ENCODE measurements around the gene ADD3. TPM values are rescaled to one million over a fixed set of nuclear protein-coding genes. Genes with fewer than 3 reads are reported as not detected.

ADD3 gene
- total RNA-seq, 1 experiment from 2014 or later, result 148 TPM

- no peak for DNase-seq (ENCODE audit: low read depth)
Observed at GRCh38 chr10:110003524-110003885, 4.3 kb upstream of the ADD3 start.

GRCh38 chr10:110005719-110006118, 2.1 kb upstream of the ADD3 start:
- peak; percentile 81 for DNase-seq (ENCODE audit: low read depth)

DNA sequence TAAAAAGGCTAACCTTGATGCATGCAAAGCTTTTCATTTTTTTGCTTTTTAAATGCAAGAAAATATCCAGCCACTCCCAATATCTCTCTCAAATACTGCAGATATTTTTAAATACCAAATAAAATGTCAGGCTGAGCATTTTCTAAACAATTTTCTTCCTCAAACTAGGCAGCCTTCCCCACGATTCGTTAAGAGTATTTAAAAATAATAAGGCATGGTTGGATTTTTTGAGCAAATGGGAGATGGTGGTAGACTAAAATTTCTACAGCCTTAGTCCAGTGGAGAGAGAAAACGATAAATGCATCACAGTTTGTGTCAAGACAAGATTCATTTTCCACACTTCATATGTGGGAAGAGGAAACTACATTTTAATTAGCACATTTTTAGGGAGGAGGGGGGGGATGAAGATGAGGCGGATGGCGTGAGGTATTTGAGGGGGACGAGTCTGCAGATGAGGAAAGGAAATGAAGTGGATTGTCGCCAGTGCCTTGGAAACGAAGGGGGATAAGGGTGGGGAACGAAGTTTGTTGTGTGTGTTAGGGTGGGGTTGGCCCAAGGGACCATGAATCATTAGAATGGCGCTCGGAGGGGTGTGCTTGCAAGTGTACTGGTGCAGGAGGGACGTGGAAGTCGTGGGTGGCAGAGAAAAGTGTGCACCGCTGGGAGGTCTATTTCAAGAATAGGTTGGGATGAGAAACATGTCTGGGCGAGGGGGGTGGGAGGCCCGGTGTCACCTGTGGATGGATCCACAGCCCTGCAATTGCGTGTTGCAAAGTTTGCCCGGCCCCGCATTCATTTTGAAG, 1.2 kb upstream of the ADD3 start:
- DNase-seq (ENCODE audit: low read depth), result peak; percentile 81

GRCh38 chr10:110007161-110007700, 553 bp upstream of the ADD3 start:
- peak; percentile 57 for DNase-seq (ENCODE audit: low read depth)

GRCh38 chr10:110008518-110009339, 945 bp downstream of the ADD3 start:
- no peak for DNase-seq (ENCODE audit: low read depth)

GRCh38 chr10:110009736-110010475, 2.1 kb downstream of the ADD3 start:
- no peak for DNase-seq (ENCODE audit: low read depth)

DNA sequence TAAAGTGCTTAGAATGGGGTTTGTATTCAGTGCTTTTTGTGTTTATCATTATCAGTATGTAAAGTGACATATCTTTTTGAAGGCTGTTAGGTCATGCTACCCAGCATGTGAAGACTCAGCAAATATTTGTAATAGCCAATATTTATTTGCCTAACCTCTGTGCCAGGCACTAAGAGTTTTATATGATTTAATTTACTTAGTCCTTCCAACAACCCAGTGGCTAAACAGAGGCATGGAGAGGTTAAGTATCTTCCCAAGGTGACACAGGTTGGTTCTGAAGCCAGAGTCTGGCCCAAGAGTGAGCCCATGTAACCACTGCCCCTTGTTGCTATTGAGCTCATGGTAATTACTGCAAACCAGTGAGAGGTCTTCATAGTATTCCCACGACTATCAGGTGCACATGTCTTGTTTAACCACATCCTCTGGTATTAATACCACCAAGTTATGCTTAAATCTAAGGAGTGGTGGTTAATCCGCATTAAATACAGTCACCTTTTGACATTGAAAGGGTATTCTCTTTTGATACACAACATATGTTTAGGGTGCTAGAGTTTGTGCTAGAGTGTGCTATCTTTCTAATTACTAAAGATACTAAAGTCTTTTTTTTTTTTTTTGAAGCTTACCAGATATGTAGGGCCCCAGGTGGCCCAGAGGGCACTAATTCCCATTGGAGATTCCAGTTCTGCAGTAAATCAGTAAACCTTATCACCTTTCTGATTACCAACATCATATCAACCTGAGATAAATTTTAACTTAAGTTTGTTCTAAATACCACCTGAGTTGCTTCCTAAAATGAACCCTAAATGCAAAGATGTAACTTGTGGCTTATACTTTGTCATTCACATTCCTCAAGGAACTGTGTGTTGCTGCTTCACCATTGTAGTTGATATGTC, 2.9 kb downstream of the ADD3 start:
- DNase-seq (ENCODE audit: low read depth), result peak; percentile 35

GRCh38 chr10:110011681-110012080, 3.9 kb downstream of the ADD3 start:
- DNase-seq (ENCODE audit: low read depth), result no peak

DNA sequence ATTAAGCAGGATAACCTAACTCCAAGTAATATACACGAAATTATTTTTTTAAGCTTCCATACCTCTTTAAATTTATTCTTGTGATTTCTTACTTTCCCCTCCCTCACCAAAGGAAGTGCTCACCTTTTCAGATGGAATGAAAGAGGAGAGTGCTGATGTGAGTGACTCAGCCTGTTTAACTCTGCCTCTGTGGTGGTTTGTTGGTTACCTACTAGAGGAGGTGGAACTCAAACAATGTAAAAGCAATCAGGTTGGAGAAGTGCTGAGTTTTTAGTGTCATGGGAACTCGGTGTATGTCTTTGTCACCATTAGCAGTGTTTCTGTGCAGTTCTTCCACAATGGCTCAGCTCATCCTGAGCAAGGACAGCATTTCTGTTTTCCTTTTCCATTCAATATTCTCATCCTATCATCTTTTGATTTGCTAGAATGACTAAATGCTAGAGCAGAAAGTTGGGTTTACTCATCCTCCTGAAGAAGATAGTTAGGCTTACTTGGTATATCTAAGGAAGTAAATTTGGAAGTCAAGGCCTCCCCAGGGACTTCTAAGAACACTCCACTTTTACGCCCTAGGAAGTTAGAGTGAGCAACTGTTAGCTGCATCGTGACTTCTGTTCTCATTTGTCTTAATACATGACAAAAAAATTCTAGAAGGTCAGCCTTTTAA, 6.0 kb downstream of the ADD3 start:
- peak; percentile 14 for DNase-seq (ENCODE audit: low read depth)

GRCh38 chr10:110016039-110016438, 8.3 kb downstream of the ADD3 start:
- peak; percentile 21 for DNase-seq (ENCODE audit: low read depth)

GRCh38 chr10:110017052-110017451, 9.3 kb downstream of the ADD3 start:
- no peak for DNase-seq (ENCODE audit: low read depth)

DNA sequence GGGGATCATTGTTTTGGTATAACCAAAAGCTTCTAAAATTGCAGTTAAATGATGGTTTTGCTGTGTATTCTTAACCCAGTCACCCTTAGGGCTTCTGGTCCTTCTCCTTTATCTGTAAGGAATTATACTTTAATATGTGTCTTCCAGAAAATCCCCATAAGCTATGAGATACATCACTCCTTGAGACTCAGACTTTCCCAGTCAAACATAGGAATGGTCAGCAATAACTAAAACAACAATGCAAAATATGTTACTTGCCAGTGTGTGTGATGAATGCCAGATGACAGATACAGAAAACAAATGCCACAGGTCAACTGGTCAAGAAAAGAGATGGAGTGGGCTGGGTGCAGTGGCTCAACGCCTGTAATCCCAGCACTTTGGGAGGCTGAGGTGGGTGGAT, 10.1 kb downstream of the ADD3 start:
- DNase-seq (ENCODE audit: low read depth), result no peak

DNA sequence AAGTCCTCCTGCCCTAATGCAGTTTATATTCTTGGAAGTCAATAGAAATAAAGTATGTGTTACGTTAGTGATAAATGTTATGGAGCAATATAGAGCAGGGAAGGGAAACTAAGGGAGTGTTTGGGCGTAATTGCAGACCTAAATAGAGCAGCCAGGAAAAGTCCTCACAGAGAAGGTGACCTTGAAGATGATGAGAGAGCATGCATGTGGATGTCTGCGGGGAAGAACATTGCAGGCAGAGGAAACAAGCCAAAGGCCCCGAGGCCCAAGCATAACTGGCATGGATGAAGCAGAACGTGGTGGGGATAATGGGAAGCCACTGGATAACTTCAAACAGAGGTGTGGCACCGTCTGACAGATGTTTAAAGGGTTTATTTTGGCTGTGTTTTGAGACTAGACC, 12.5 kb downstream of the ADD3 start:
- DNase-seq (ENCODE audit: low read depth), result no peak

DNA sequence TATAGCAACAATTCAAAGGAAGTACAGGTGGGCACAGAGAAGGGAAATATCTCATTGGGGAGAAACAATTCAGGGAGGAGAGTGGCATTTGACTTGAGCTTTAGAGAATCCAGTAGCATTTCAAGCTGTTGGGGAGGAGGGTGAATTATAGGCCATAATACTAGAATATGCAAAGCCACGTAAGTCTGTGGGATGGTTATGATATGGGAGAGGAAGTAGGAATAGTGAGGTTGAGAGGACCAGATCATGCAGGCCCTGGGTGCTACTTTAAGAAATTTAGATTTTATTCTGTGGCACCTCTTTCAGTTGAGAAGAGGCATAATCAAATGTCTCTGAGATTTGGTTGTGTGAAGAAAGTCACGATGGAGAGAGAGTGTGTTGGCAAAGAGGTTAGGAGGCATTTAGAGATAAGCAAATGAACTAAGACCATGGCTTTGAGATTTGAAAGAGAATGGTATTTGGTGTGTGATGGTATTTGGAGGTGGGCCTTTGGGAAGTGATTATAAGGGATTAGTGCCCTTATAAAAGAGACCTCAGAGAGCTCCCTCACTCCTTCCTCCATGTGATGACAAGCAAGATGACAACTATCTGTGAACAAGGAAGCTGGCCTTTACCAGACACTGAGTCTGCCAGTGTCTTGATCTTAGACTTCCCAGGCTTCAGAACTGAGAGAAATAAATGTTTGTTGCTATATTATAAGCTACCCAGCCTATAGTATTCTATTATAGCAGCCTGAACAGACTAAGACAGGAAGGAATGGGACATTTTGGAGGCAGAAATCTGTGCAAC, 15.1 kb downstream of the ADD3 start:
- no peak for DNase-seq (ENCODE audit: low read depth)

GRCh38 chr10:110023785-110024465, 16.1 kb downstream of the ADD3 start:
- no peak for DNase-seq (ENCODE audit: low read depth)

- no peak for DNase-seq (ENCODE audit: low read depth)
Observed at GRCh38 chr10:110029450-110029849, 21.7 kb downstream of the ADD3 start.

DNA sequence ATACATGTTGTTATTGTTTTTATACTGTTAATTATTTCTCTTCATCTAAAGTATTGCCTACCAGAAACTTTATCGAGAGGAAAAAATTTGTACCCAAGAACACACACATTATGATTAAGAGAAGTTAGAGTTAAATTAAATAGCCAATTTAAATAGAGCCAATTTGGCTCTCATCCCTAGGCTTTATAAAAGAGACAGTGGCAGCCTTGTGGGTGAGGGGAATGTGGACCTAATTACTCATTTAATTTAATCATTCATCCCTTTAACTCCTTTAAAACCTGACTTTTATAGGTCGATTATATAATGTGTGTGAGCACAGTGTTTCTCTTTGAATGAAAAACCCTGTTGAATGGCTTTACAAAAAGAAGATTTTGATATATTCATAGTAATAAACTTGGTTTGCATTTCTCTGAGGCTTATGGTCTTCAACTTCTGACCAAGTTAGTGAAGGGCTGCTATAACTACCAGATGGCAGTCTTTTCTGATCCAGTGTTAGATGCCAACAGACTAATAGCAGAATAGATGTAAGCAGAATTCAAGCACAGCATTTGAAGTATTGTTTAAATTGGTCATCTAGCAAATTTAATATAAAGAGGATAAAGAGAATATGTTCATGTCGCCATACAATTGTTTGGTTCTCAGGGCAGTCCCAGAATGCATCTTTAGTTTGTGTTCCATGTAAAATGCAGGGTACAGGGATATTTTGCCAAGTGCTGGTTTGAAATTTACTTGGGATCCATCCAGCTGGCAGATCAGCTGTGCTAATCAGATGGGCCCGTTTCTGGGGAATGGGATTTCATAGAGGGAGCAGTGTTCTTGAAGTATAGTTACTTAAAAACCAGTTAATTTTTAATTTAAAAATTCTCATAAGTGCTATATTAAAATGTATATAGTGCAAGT, 25.3 kb downstream of the ADD3 start:
- DNase-seq (ENCODE audit: low read depth), result no peak

DNA sequence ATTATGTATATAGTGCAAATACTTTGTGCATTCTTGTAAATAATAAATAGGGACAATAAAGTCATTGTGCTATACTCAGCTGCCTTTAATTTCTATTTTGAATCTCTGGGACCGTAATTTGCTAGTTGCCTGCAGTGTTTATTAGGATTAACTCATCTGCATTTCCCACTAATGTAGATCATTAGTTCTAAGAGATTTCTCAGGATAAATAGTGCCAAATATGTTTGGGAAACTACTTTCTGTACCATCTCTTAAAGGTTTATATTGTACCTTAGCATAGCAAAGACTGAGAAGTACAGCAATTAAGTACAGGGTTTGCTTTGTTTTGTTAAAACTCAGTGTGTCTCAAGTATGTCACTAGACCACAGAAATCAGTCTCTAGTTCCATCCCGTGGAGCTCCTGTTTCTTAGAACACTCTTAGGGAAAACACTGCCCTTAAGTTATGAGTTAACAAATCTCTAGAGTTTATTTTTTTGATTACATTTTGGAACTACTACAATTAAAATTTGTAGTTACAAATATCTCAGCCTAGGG, 26.0 kb downstream of the ADD3 start:
- peak; percentile 26 for DNase-seq (ENCODE audit: low read depth)
